Measurements from ENCODE around the gene RAB3IL1. TPM values are rescaled to one million over a fixed set of nuclear protein-coding genes. Genes with fewer than 3 reads are reported as not detected.

Gene RAB3IL1
- polyA plus RNA-seq, 3 donors: 0.13 TPM; not detected in 2

DNA sequence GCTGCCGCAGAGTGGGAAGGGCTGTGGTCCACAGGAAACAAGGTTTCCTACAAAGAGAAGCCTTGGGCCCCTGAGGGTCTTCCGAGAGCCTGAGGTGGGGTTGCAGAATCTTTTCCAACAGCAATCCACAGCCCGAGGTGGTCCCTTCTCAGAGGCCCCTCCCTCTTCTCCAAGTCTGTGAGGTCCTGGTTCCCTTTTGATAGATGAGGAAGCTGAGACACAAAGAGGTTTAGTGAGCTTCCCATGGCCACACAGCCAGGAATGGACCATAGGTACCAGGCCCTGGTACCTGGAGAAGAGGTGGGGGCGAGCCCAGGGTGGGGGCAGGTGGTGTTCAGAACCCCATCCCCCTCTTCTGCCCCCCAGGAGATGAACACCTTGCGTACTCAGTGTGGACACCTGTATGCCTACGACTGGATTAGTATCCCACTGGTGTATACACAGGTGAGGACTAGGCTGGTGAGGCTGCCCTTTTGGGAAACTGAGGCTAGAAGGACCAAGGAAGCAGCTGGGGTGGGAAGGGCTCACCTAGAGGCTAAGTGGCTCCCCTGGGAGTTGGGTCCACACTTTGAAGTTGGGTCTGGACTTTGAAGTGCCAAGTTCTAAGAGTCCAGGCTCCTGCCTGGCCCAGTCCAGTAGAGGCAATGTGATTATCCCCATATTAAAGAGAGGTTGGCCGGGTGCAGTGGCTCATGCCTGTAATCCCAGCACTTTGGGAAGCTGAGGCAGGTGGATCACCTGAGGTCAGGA, 39.8 kb upstream of the RAB3IL1 start:
- peaks cover 20% of the 10 kb centered on the region for H3K79me2 ChIP-seq (ENCODE audit: insufficient read depth, low read length)
- no peaks in the 10 kb centered on the region for H3K9me3 ChIP-seq (replicated peaks in 1 of 2; ENCODE audit: control insufficient read depth in 1 of 2, insufficient read depth in 1 of 2, low read length in 2 of 2)
- TF ChIP-seq, protein P1, sequence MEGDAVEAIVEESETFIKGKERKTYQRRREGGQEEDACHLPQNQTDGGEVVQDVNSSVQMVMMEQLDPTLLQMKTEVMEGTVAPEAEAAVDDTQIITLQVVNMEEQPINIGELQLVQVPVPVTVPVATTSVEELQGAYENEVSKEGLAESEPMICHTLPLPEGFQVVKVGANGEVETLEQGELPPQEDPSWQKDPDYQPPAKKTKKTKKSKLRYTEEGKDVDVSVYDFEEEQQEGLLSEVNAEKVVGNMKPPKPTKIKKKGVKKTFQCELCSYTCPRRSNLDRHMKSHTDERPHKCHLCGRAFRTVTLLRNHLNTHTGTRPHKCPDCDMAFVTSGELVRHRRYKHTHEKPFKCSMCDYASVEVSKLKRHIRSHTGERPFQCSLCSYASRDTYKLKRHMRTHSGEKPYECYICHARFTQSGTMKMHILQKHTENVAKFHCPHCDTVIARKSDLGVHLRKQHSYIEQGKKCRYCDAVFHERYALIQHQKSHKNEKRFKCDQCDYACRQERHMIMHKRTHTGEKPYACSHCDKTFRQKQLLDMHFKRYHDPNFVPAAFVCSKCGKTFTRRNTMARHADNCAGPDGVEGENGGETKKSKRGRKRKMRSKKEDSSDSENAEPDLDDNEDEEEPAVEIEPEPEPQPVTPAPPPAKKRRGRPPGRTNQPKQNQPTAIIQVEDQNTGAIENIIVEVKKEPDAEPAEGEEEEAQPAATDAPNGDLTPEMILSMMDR (IDR thresholded peaks at IDR 0.05): no peak
- peaks cover 0 to 3% (median 0%) of the 10 kb centered on the region in 7 donors for H3K9me3 Mint-ChIP-seq
- no peak overlapping the region for H3K9ac ChIP-seq (ENCODE audit: insufficient read depth, low read length, poor library complexity, severe bottlenecking)
- peak overlapping the region; percentile 82 to 86 for H3K4me3 Mint-ChIP-seq
- peak overlapping the region in 1 of 2 donors; percentile 17 for H3K27ac ChIP-seq (ENCODE audit: low read depth in 1 of 2, low read length in 2 of 2)
- peak overlapping the region in 1 of 3 experiments; percentile 77 for H3K4me3 ChIP-seq (replicated peaks in 1 of 3; ENCODE audit: low read depth in 2 of 3, low read length in 3 of 3)
- H3K4me2 ChIP-seq (replicated peaks; ENCODE audit: extremely low read depth, low read length, poor library complexity, severe bottlenecking): peak overlapping the region; percentile 77
- peak overlapping the region in 5 of 7 donors; percentile 18 to 92 (median 71) for H3K27ac Mint-ChIP-seq
- peaks cover 46 to 67% of the 10 kb centered on the region in 2 donors for H3K36me3 Mint-ChIP-seq
- H3K27me3 Mint-ChIP-seq (ENCODE audit: low read depth in 3 of 3): peaks cover 0 to 8% (median 0%) of the 10 kb centered on the region in 3 donors
- H2AFZ ChIP-seq (ENCODE audit: insufficient read depth, low read depth, low read length, poor library complexity, severe bottlenecking): no peak overlapping the region
- no peaks in the 10 kb centered on the region for H3K27me3 ChIP-seq (ENCODE audit: control insufficient read depth in 2 of 2, insufficient read depth in 2 of 2, low read length in 2 of 2)
- H3K4me1 ChIP-seq (ENCODE audit: control insufficient read depth in 1 of 2, insufficient read depth in 2 of 2, low read length in 2 of 2): peaks cover 48 to 71% of the 10 kb centered on the region in 2 donors
- DNase-seq: no peak
- H4K20me1 ChIP-seq (ENCODE audit: insufficient read depth, low read length): peaks cover 11% of the 10 kb centered on the region
- intact Hi-C loops (cut with micrococcal nuclease): loop anchor here in 1 of 2 donors (5.0 kb wide), 1 partner anchor 150 kb away; no protein-coding TSS in a partner anchor
- H3K36me3 ChIP-seq (replicated peaks in 1 of 2; ENCODE audit: control insufficient read depth in 1 of 2, insufficient read depth in 2 of 2, low read length in 2 of 2): peaks cover 18 to 42% of the 10 kb centered on the region in 2 donors
- H3K4me1 Mint-ChIP-seq: peaks cover 63% of the 10 kb centered on the region
- 98% methylated on average over 5 of the region's 7 CpGs for WGBS (ENCODE audit: insufficient coverage)

DNA sequence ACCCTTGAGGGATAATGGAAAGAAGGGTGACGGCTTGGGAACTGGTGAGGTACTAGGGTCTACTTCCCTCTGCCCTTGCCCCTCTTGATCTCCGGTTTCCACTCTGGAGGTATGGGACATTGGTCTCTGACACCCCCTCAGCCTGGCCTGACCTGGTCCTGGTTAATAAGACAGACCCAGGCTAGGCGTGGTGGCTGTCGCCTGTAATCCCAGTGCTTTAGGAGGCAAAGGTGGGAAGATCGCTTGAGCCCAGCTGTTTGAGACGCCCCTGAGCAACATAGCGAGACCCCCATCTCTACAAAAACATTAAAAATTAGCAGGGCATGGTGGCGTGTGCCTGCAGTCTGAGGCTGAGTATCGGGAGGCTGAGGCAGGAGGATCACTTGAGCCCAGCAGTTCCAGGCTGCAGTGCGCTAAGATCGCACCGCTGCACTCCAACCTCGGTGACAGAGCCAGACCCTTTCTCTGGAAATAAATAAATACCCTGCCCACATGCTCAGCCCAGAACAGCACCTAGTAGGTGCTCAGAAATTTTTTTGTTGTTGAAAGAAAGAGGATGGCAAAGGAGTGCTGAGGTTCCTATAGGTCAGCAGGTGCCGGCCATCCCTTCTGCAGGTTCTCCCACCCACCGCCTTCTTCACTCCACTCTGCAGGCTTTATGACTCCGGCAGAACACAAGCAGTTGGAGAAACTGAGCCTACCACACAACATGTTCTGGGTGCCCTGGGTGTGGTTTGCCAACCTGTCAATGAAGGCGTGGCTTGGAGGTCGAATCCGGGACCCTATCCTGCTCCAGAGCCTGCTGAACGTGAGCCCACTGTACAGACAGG, 39.0 kb upstream of the RAB3IL1 start:
- Mint-ChIP-seq H3K4me3 (peak overlapping the region; percentile 82 to 86), H3K9me3 (peaks cover 0 to 3% (median 0%) of the 10 kb centered on the region in 7 donors), H3K36me3 (peaks cover 40 to 60% of the 10 kb centered on the region in 2 donors), H3K4me1 (peaks cover 55% of the 10 kb centered on the region), H3K27ac (peak overlapping the region; percentile 68 to 95 (median 91)), H3K27me3 (ENCODE audit: low read depth in 3 of 3) (peaks cover 0 to 3% (median 1%) of the 10 kb centered on the region in 3 donors)
- Histone ChIP-seq H3K36me3 (replicated peaks in 1 of 2; ENCODE audit: control insufficient read depth in 1 of 2, insufficient read depth in 2 of 2, low read length in 2 of 2) (peaks cover 18 to 42% of the 10 kb centered on the region in 2 donors), H3K9ac (ENCODE audit: insufficient read depth, low read length, poor library complexity, severe bottlenecking) (peak overlapping the region; percentile 89), H3K4me1 (ENCODE audit: control insufficient read depth in 1 of 2, insufficient read depth in 2 of 2, low read length in 2 of 2) (peaks cover 40 to 63% of the 10 kb centered on the region in 2 donors), H3K27ac (ENCODE audit: low read depth in 1 of 2, low read length in 2 of 2) (peak overlapping the region; percentile 91 to 95), H3K4me2 (replicated peaks; ENCODE audit: extremely low read depth, low read length, poor library complexity, severe bottlenecking) (peak overlapping the region; percentile 77), H3K4me3 (replicated peaks in 1 of 3; ENCODE audit: low read depth in 2 of 3, low read length in 3 of 3) (peak overlapping the region; percentile 48 to 77 (median 70)), H3K27me3 (ENCODE audit: control insufficient read depth in 2 of 2, insufficient read depth in 2 of 2, low read length in 2 of 2) (no peaks in the 10 kb centered on the region), H2AFZ (ENCODE audit: insufficient read depth, low read depth, low read length, poor library complexity, severe bottlenecking) (no peak overlapping the region), H3K9me3 (replicated peaks in 1 of 2; ENCODE audit: control insufficient read depth in 1 of 2, insufficient read depth in 1 of 2, low read length in 2 of 2) (no peaks in the 10 kb centered on the region), H4K20me1 (ENCODE audit: insufficient read depth, low read length) (peaks cover 7% of the 10 kb centered on the region), H3K79me2 (ENCODE audit: insufficient read depth, low read length) (peaks cover 20% of the 10 kb centered on the region)
- TF ChIP-seq, protein P1 (IDR thresholded peaks at IDR 0.05): no peak
- WGBS (ENCODE audit: insufficient coverage): 94% methylated on average over 9 of the region's 20 CpGs
- intact Hi-C loops (cut with micrococcal nuclease): loop anchor here in 1 of 2 donors (5.0 kb wide), 1 partner anchor 149 kb away; no protein-coding TSS in a partner anchor
- no peak for DNase-seq
